GM19324 (cell line): ENCODE measurements around the gene MINPP1.
"Not testable (repeated sequence)": the region's sequence is repeated elsewhere in the genome, so short reads cannot be mapped to it uniquely, and the experiment has no call there.

Experiments
- ATAC-seq: cut with Tn5 transposase; IDR thresholded peaks from one replicate; pipeline ENCODE4 v1.9.1; 2021; ENCODE audit warnings: mild to moderate bottlenecking, moderate library complexity; ENCODE audit not compliant: unreplicated experiment, low FRiP score

Gene MINPP1

DNA sequence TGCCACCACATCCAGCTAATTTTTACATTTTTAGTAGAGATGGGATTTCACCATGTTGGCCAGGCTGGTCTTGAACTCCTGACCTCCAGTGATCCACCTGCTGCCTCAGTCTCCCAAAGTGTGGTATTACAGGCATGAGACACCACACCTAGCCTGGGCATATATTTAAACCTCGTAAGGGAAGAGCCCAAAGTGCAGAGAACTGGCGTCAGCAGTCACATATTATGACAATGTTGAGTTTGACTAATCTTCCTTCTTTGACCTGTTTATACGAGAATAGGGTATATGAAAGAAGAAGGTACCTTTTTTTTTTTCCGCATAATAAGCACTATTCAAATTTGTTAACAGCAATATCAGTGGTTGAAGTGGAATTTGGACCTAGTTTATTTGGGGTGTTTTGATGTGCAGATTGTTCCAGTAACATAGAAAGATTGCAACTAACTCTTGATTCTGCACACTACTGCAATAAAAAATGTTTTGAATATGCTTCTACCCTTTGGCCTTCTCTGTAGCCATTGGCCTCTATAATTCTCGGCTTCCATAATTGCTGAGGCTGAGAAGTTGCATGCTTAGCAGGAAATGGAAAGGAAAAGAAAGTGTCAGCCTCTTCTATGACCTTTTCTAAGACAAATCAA is 55.9 kb downstream of the MINPP1 start:
- ATAC-seq: no peak

GRCh38 chr10:87562750-87563149 is 58.1 kb downstream of the MINPP1 start:
- no peak for ATAC-seq

DNA sequence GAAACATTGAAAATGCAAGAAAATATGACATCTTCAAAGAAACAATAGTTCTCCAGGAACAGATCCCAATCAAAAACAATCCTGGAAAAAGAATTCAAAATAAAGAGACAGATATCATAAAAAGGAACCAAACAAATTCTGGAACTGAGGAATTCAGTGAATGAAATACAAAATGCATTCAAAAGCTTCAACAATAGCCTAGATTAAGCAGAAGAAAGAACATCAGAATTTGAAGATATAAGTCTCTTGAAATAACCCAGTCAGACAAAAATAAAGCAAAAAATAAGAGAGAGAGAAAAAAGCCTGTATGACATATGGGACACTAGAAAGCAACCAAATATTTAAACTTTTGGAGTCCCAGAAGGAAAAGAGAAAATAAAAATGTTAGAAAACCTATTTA is 60.3 kb downstream of the MINPP1 start:
- no peak for ATAC-seq

GRCh38 chr10:87575851-87576250 is 71.2 kb downstream of the MINPP1 start:
- ATAC-seq: no peak

GRCh38 chr10:87578160-87578841 is 73.6 kb downstream of the MINPP1 start:
- ATAC-seq: no peak

GRCh38 chr10:87578842-87579401 is 74.2 kb downstream of the MINPP1 start:
- ATAC-seq: no peak

DNA sequence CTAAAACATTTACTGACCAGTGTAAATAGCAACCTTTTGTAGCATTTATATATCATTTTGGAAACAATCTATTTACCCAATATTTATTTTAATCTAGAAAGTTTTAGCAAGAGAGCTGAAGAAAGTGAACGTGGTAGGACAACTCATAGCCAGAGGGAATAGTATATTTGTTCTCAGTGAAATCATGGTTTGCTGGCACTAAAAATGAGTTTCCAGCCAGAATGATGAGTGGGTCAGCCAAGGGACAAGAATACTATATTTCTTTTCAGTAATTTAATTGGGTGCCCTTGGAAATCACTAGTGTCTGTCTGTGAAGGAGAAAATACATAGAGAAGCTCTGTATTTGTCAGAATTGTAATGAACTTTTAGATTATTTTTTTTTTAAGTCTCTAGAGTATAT is 74.9 kb downstream of the MINPP1 start:
- no peak for ATAC-seq

GRCh38 chr10:87580016-87580415 is 75.3 kb downstream of the MINPP1 start:
- ATAC-seq: no peak

GRCh38 chr10:87585565-87586514 is 81.1 kb downstream of the MINPP1 start:
- no peak for ATAC-seq

DNA sequence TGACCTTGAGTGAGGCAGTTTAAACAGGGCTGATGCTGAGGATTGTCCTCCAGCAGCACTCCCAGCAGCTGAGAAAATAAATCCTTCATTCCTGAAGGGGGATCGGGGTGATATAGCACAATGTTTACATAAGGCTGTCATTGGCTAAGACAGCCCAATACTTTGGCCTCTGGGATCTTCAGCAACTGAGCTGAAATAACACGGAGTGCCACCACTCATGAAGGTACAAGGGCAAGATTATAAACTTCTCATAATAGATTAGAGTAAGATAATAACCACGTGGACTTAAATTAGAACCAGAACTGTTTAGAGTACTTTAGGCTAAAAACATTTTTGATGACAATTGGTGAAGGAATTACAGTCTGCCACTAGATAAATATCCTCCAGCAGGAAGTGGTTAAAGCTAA is 85.0 kb downstream of the MINPP1 start:
- ATAC-seq: no peak

- ATAC-seq: no peak
Measured at GRCh38 chr10:87590705-87591588, 86.3 kb downstream of the MINPP1 start.

GRCh38 chr10:87591589-87591886 is 86.8 kb downstream of the MINPP1 start:
- no peak for ATAC-seq

DNA sequence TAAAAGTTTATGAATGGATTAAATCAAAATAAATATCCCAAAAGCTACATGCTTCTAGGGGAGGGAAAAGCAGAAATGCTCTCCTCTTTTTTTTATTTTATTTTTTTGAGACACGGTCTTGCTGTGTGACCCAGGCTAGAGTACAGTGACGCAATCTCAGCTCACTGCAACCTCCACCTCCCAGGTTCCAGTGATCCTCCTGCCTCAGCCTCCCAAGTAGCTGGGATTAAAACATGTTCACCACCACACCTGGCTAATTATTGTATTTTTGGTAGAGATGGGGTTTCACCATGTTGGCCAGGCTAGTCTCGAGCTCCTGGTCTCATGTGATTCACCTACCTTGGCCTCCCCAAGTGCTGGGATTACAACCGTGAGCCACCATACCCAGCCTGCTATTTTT is 88.2 kb downstream of the MINPP1 start:
- ATAC-seq: not testable (repeated sequence)

DNA sequence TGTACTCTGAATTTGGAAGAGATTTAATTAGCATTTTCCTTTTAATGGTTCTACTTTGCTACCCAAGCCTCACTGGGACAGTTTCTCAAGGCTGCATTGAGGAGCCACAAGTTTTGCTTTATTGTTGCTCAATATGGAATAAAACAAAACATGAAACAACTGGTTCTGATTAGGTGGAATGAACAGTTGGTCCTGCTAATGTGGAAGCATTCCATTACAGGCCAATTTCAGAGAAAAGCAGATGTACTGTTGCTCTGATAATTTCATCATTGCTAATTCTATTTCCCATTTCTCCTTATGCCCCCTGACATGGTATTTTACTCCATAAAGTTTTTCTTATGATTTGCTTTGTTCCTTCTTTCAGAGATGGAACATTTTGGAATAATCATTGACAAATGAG is 89.0 kb downstream of the MINPP1 start:
- ATAC-seq: no peak

- no peak for ATAC-seq
Measured at GRCh38 chr10:87594181-87594580, 89.5 kb downstream of the MINPP1 start.

- ATAC-seq: no peak
Measured at GRCh38 chr10:87594864-87595263, 90.2 kb downstream of the MINPP1 start.

DNA sequence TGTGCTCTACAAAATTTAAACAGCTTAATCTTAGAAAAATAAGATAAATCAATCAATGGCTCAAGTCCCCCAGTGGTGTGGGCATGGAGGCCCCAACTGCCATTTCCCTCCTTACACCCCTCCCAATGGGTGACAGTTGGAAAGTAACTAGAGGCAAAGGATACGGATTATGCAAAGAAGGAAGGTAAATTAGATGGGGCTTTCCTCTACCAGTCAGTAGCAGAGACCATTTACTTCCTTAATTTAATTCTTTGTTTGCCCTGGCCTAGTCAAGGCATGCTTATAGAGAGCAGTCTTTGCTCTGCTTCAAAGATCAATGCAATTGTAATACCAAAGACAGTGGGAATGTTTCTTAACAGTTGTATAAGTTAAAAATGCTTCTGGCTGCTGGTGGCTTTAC is 91.7 kb downstream of the MINPP1 start:
- no peak for ATAC-seq

DNA sequence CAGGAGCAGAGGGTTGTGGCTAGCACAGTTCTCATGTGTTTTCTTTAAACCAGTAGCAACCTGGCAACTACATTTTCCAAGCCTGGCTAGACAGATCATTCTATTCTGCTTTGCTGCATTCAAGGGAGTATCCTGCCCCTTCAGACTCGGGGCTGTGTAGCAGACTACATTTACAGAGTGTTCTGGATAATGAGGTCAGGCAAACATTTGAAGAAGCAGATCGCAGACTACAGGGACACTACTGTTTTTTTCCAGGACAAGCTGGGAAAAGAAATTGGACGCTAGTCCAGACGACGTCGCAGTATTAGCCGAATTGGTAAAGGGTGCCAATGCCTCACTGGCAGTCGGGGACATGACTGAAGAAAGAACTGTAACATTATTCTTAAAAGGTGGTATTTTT is 94.0 kb downstream of the MINPP1 start:
- no peak for ATAC-seq

GRCh38 chr10:87600581-87600980 is 95.9 kb downstream of the MINPP1 start:
- ATAC-seq: no peak
